ENCODE measurements around the gene TNFAIP8L3. TPM values are rescaled to one million over a fixed set of nuclear protein-coding genes. Genes with fewer than 3 reads are reported as not detected.

TNFAIP8L3 gene
- total RNA-seq, 4 donors from 2014 or later = 0.75 to 4.9 (median 4.2) TPM

DNA sequence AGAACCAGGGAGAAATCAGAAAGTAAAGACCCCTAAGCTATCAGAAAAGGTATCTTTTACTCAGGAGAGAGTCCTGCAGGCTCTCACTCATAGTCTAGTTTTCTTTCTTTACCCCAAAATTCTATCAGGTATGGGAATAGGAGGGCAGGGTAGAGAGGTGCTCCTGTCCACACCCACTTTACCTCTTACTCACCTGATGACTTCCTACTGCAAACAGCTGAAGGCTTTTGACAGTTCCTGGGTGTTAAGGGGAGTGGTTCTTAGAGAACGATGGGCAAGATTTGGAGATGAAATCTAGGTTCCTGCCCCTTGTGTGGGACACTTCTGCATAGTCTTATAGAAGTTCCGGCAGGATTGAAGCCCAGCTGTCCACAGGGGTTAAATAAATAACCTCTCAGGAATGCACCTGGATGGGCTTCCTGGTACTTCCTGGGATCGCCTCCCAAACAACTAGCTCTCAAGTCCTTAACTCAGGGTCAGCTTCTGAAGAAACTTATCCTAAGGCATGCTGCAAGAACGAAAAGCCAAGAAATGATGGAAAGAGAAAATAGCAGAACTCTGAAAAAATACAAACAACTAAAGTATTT lies 10.8 kb upstream of the TNFAIP8L3 start:
- Histone ChIP-seq H3K36me3 (no peaks in the 10 kb centered on the region), H3K27me3 (no peaks in the 10 kb centered on the region), H3K9me3 (no peaks in the 10 kb centered on the region), H3K4me1 (peaks cover 0 to 12% of the 10 kb centered on the region in 2 donors), H3K27ac (no peak overlapping the region), H3K4me3 (no peak overlapping the region)
- in situ Hi-C loops (cut with MboI; ENCODE audit: low sequenced_read_pairs in 4 of 4) (no loop called here), intact Hi-C loops (cut with DNase I; ENCODE audit: low total_unique reads) (no loop called here)
- no peak for ATAC-seq
- no peak for DNase-seq
- TF ChIP-seq, protein P1, sequence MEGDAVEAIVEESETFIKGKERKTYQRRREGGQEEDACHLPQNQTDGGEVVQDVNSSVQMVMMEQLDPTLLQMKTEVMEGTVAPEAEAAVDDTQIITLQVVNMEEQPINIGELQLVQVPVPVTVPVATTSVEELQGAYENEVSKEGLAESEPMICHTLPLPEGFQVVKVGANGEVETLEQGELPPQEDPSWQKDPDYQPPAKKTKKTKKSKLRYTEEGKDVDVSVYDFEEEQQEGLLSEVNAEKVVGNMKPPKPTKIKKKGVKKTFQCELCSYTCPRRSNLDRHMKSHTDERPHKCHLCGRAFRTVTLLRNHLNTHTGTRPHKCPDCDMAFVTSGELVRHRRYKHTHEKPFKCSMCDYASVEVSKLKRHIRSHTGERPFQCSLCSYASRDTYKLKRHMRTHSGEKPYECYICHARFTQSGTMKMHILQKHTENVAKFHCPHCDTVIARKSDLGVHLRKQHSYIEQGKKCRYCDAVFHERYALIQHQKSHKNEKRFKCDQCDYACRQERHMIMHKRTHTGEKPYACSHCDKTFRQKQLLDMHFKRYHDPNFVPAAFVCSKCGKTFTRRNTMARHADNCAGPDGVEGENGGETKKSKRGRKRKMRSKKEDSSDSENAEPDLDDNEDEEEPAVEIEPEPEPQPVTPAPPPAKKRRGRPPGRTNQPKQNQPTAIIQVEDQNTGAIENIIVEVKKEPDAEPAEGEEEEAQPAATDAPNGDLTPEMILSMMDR (IDR thresholded peaks at IDR 0.05 in 4 of 5, conservative IDR thresholded peaks at IDR 0.05 in 1 of 5) = no peak
- no peak for TF ChIP-seq POLR2A (IDR thresholded peaks at IDR 0.05)

DNA sequence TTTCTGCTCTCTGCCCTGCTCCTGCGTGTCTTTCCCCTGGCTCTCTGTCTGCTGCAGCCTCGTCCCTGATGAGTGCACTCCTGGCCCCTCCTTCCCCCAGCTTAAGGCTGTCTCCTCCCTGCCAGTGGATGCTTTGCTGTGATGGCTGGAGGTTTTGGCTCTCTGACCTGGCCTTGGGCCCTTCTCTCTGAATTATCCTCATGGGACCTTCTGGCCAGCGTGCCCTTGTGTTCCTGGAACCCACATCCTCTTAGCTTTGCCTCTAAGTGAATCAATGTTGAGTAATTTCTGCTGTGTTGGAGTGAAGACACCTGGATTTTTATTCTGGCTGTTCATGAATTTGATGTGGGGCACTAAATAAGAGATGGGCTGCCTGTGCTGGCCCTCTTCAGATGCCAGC lies 9.8 kb upstream of the TNFAIP8L3 start:
- Histone ChIP-seq H3K27me3 (no peaks in the 10 kb centered on the region), H3K9me3 (no peaks in the 10 kb centered on the region), H3K36me3 (no peaks in the 10 kb centered on the region), H3K4me1 (peaks cover 0 to 6% of the 10 kb centered on the region in 2 donors), H3K27ac (peak overlapping the region in 1 of 4 donors; percentile 26), H3K4me3 (no peak overlapping the region)
- ATAC-seq (peak; percentile 57 to 68), DNase-seq (peak; percentile 25 to 57)
- intact Hi-C loops (cut with DNase I; ENCODE audit: low total_unique reads) (no loop called here), in situ Hi-C loops (cut with MboI; ENCODE audit: low sequenced_read_pairs in 4 of 4) (no loop called here)
- TF ChIP-seq, protein P1 (IDR thresholded peaks at IDR 0.05 in 4 of 5, conservative IDR thresholded peaks at IDR 0.05 in 1 of 5) = no peak
- no peak for TF ChIP-seq POLR2A (IDR thresholded peaks at IDR 0.05)

DNA sequence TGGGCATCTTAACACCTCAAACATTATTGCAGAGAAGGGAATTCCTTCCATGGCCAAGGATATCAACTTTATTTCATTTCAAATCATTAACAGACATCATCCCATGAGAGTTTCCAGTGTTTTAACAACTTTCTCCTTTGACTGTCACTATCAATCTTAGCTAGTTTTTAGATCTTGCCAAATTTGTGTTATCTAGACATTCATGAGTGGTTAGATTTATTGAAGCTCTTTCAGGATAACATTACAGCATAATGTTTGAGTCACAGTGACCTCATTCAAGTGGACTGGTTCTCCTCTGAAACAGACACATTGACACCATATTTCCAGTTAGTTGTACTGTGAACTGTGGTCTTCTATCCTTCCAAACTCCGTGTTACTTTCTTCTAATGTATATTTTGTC lies 8.6 kb upstream of the TNFAIP8L3 start:
- TF ChIP-seq, protein P1 (IDR thresholded peaks at IDR 0.05 in 4 of 5, conservative IDR thresholded peaks at IDR 0.05 in 1 of 5) = no peak
- no peak for TF ChIP-seq POLR2A (IDR thresholded peaks at IDR 0.05)
- Histone ChIP-seq H3K27ac (no peak overlapping the region), H3K27me3 (no peaks in the 10 kb centered on the region), H3K9me3 (no peaks in the 10 kb centered on the region), H3K36me3 (no peaks in the 10 kb centered on the region), H3K4me3 (no peak overlapping the region), H3K4me1 (peaks cover 0 to 5% of the 10 kb centered on the region in 2 donors)
- intact Hi-C loops (cut with DNase I; ENCODE audit: low total_unique reads) (no loop called here), in situ Hi-C loops (cut with MboI; ENCODE audit: low sequenced_read_pairs in 4 of 4) (no loop called here)
- DNase-seq (no peak), ATAC-seq (no peak)

DNA sequence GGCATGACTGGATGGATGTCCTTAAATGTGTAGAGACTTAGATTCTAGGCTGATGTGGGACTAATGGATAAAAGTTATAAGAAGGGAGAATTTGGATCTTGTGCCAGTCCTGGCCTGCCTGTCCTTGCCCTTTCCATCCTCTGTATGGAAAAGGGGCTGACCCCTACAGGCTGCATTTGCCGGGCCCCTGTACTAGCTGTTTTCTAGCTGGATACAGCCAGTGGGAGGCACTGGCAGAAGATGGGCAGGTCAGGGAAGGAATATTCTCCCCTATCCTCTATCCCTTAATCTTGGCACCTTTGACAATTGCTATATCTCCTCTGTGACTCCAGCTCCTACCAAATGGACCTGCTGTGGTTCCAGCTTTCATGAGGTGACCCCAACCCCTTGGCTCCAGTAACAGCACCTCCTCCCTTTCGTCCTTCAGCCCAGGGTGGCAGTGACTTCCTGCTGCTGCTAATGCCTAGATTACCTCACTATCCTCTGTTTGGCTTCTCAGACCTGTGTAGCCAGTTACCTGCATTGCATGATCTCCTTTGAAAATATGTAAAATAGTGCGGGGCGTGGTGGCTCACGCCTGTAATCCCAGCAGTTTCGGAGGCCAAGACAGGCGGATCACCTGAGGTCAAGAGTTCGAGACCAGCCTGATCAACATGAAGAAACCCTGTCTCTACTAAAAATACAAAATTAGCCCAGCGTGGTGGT lies 6.2 kb upstream of the TNFAIP8L3 start:
- intact Hi-C loops (cut with DNase I; ENCODE audit: low total_unique reads) = no loop called here
- Histone ChIP-seq H3K4me3 (no peak overlapping the region), H3K9me3 (no peaks in the 10 kb centered on the region), H3K27ac (no peak overlapping the region), H3K36me3 (no peaks in the 10 kb centered on the region), H3K4me1 (peaks cover 0 to 5% of the 10 kb centered on the region in 2 donors), H3K27me3 (peaks cover under 1 to 5% (median 4%) of the 10 kb centered on the region in 3 donors)
- DNase-seq = no peak
- ATAC-seq = no peak
- in situ Hi-C loops (cut with MboI; ENCODE audit: low sequenced_read_pairs in 4 of 4) = no loop called here
- TF ChIP-seq, protein P1 (IDR thresholded peaks at IDR 0.05 in 4 of 5, conservative IDR thresholded peaks at IDR 0.05 in 1 of 5) = no peak
- TF ChIP-seq POLR2A (IDR thresholded peaks at IDR 0.05) = no peak
